ENCODE data around the gene DUSP11. TPM values are rescaled to one million over a fixed set of nuclear protein-coding genes. Genes with fewer than 3 reads are reported as not detected.

Gene DUSP11
- total and polyA plus RNA-seq, 4 donors, result 6.7 to 10.7 (median 9.2) TPM

DNA sequence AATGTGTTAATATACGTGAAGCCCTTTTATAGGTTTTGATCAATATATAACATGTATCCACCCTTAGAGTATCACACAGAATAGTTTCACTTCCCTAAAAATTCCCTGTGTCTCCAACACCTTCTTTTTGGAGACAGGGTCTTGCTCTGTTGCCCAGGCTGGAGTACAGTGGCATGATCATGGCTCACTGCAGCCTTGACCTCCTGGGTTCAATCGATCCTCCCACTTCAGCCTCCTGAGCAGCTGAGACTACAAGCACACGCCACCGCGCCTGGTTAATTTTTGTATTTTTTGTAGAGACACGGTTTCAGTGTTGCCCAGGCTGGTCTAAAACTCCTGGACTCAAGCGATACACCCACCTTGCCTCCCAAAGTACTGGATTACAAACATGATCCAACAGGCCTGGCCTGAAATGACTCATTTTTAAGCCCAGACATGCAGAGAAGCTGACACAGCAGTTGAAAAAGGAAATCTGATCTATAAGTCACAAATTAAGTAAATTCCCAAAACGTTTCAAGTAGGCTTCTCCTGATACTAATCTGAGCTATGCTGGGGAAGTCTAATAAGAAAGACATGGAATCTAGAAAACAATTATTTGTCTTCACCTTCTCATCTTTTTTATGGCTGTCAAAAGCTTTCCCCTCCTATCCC lies 2.9 kb downstream of the DUSP11 start:
- H3K36me3 ChIP-seq (ENCODE audit: control insufficient read depth in 4 of 4, insufficient read depth in 3 of 4, low read depth in 1 of 4, low read length in 3 of 4), result peaks cover 5 to 36% (median 31%) of the 10 kb centered on the region in 4 donors
- WGBS, result 92% methylated on average over 8 of the region's 8 CpGs
- no peaks in the 10 kb centered on the region for H3K27me3 ChIP-seq (ENCODE audit: control insufficient read depth in 4 of 4, insufficient read depth in 4 of 4, low read length in 3 of 4)
- H3K9me3 ChIP-seq (ENCODE audit: control insufficient read depth in 4 of 4, low read length in 3 of 4), result no peaks in the 10 kb centered on the region
- DNase-seq (ENCODE audit: low spot score), result no peak
- H3K9ac ChIP-seq (ENCODE audit: low read depth in 1 of 2, low read length in 2 of 2), result no peak overlapping the region
- H3K4me3 ChIP-seq (ENCODE audit: low read depth in 1 of 3, low read length in 3 of 3), result no peak overlapping the region
- no peak overlapping the region for H3K27ac ChIP-seq (ENCODE audit: low read depth in 1 of 2, low read length in 2 of 2)
- TF ChIP-seq SP1 (IDR thresholded peaks at IDR 0.05), result no peak
- TF ChIP-seq YY1 (IDR thresholded peaks at IDR 0.05), result no peak
- TF ChIP-seq FOXA2 (IDR thresholded peaks at IDR 0.05), result no peak
- TF ChIP-seq NR2F2 (IDR thresholded peaks at IDR 0.05), result no peak
- no peak for TF ChIP-seq EGR1 (IDR thresholded peaks at IDR 0.05; ENCODE audit: low read depth in 2 of 2)
- no peak for TF ChIP-seq GABPA (IDR thresholded peaks at IDR 0.05 in 1 of 2, conservative IDR thresholded peaks at IDR 0.05 in 1 of 2)
- TF ChIP-seq HNF4G (IDR thresholded peaks at IDR 0.05), result no peak
- no peak for TF ChIP-seq REST (IDR thresholded peaks at IDR 0.05)
- TF ChIP-seq, protein P1, sequence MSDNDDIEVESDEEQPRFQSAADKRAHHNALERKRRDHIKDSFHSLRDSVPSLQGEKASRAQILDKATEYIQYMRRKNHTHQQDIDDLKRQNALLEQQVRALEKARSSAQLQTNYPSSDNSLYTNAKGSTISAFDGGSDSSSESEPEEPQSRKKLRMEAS (IDR thresholded peaks at IDR 0.05), result no peak
- no peak for TF ChIP-seq CTCF (IDR thresholded peaks at IDR 0.05; ENCODE audit: low read depth, low read length, missing input control)
- TF ChIP-seq, protein P2, sequence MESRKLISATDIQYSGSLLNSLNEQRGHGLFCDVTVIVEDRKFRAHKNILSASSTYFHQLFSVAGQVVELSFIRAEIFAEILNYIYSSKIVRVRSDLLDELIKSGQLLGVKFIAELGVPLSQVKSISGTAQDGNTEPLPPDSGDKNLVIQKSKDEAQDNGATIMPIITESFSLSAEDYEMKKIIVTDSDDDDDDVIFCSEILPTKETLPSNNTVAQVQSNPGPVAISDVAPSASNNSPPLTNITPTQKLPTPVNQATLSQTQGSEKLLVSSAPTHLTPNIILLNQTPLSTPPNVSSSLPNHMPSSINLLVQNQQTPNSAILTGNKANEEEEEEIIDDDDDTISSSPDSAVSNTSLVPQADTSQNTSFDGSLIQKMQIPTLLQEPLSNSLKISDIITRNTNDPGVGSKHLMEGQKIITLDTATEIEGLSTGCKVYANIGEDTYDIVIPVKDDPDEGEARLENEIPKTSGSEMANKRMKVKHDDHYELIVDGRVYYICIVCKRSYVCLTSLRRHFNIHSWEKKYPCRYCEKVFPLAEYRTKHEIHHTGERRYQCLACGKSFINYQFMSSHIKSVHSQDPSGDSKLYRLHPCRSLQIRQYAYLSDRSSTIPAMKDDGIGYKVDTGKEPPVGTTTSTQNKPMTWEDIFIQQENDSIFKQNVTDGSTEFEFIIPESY (IDR thresholded peaks at IDR 0.05), result no peak
- TF ChIP-seq RXRA (IDR thresholded peaks at IDR 0.05), result no peak
- no peak for TF ChIP-seq TAF1 (conservative IDR thresholded peaks at IDR 0.05)
- TF ChIP-seq FOXA1 (IDR thresholded peaks at IDR 0.05), result no peak
- TF ChIP-seq HNF4A (conservative IDR thresholded peaks at IDR 0.05), result no peak
- TF ChIP-seq RAD21 (IDR thresholded peaks at IDR 0.05), result no peak
- TF ChIP-seq ATF3 (IDR thresholded peaks at IDR 0.05), result no peak
- TF ChIP-seq JUND (IDR thresholded peaks at IDR 0.05), result no peak
- H3K4me1 ChIP-seq (ENCODE audit: control insufficient read depth in 4 of 4, insufficient read depth in 4 of 4, low read length in 3 of 4), result peaks cover 0 to 13% (median 9%) of the 10 kb centered on the region in 4 donors
